MCF 10A (cell line): ENCODE results near the gene KNSTRN. TPM values are rescaled to one million over a fixed set of nuclear protein-coding genes. Genes with fewer than 3 reads are reported as not detected.

ENCODE experiments used
- BruUV-seq: library from RNA; stranded (reverse); fragments of 400-500 nt; replicated peaks from 2 replicates; lab custom pipeline; 2021; lab: Mats Ljungman, UMichigan
- CTCF ChIA-PET: fragments of 300-600 bp; sonication (Branson Sonifier 250); formaldehyde crosslinking; extraction: SDS; loops from one replicate; lab custom pipeline; 2021; ENCODE audit warnings: antibody characterized with exemption, inconsistent platforms; lab: Yijun Ruan, JAX
- POLR2A ChIA-PET: fragments of 300-600, 350-650 bp; sonication (Branson Sonifier 250); formaldehyde crosslinking; extraction: SDS; loops from one replicate; lab custom pipeline; 2020; ENCODE audit warnings: antibody characterized with exemption, inconsistent platforms; lab: Yijun Ruan, JAX
- DNase-seq: peaks from one replicate; pipeline ENCODE4 v3.0.0-alpha.2; 2018; ENCODE audit not compliant: unreplicated experiment
- H3K27ac Mint-ChIP-seq: one replicate; pipeline ENCODE4 v1.8.0; 2022; ENCODE audit warnings: mild to moderate bottlenecking, low read depth, mixed read lengths; ENCODE audit not compliant: unreplicated experiment
- H3K27me3 Mint-ChIP-seq: one replicate; pipeline ENCODE4 v1.8.0; 2022; ENCODE audit warnings: mixed read lengths; ENCODE audit not compliant: insufficient read depth, unreplicated experiment
- H3K36me3 Mint-ChIP-seq: one replicate; pipeline ENCODE4 v1.8.0; 2022; ENCODE audit warnings: mild to moderate bottlenecking, moderate library complexity, mixed read lengths; ENCODE audit not compliant: insufficient read depth, unreplicated experiment
- H3K4me1 Mint-ChIP-seq: one replicate; pipeline ENCODE4 v1.8.0; 2022; ENCODE audit warnings: mixed read lengths; ENCODE audit not compliant: insufficient read depth, unreplicated experiment
- H3K4me3 Mint-ChIP-seq: one replicate; pipeline ENCODE4 v1.8.0; 2022; ENCODE audit warnings: mild to moderate bottlenecking, moderate library complexity, mixed read lengths; ENCODE audit not compliant: unreplicated experiment
- H3K9me3 Mint-ChIP-seq: one replicate; pipeline ENCODE4 v1.8.0; 2022; ENCODE audit warnings: mixed read lengths; ENCODE audit not compliant: unreplicated experiment
- intact Hi-C: fragments of 100-400 bp; cut with micrococcal nuclease; formaldehyde crosslinking; loops from 2 replicates; pipeline ENCODE4 v1.14.1; 2022
- total RNA-seq: library from RNA; stranded (reverse); gene quantifications from 2 replicates; pipeline ENCODE4 v1.2.3, GENCODE V29; 2022
- TF ChIP-seq, protein P1 (sequence below): fragments of 200-600 bp; IDR thresholded peaks from one replicate; pipeline ENCODE4 v1.8.0; 2022; ENCODE audit warnings: antibody characterized with exemption, mild to moderate bottlenecking; ENCODE audit not compliant: unreplicated experiment

Gene KNSTRN
- total RNA-seq, 1 experiment from 2014 or later, result 47.4 TPM

DNA sequence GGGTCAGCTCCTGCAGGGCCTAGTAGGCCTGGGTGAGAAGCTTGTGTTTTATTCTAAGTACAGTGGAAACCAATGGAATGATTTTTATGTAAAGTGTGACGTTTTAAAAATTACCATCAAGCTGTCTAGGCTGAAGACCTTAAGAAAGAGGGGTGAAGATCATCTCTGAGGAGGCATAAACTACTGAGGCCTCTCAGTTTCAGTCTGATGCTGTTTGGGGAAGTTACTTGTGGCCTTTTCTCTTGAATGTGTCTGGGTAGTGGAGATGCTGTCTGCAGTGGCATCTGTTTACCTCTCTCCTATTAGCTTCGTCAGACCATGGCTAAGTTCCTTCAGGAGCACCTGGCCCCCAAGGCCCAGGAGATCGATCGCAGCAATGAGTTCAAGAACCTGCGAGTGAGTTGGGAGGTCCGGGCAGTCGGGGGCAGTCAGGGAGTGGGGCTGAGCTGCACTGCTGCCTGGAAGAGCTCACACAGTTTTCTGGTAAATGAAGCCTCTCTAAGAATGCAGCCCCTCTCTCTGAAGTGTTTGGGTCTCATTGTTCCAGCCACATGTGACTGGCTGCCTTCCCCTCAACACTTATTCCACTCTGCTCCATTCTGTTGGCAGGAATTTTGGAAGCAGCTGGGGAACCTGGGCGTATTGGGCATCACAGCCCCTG, 24.9 kb downstream of the KNSTRN start:
- Mint-ChIP-seq H3K4me3 (no peak overlapping the region), H3K9me3 (no peaks in the 10 kb centered on the region), H3K36me3 (peaks cover 37% of the 10 kb centered on the region), H3K27me3 (no peaks in the 10 kb centered on the region), H3K27ac (no peak overlapping the region), H3K4me1 (peaks cover 14% of the 10 kb centered on the region)
- POLR2A ChIA-PET, result interaction anchor here (0.6 to 3.8 kb wide), 5 partner anchors 10 to 42 kb away, joined by 3 to 31 read pairs (median 4); partner anchors contain the start of gene KNSTRN
- no peak for DNase-seq
- intact Hi-C loops, result no loop called here
- TF ChIP-seq, protein P1, sequence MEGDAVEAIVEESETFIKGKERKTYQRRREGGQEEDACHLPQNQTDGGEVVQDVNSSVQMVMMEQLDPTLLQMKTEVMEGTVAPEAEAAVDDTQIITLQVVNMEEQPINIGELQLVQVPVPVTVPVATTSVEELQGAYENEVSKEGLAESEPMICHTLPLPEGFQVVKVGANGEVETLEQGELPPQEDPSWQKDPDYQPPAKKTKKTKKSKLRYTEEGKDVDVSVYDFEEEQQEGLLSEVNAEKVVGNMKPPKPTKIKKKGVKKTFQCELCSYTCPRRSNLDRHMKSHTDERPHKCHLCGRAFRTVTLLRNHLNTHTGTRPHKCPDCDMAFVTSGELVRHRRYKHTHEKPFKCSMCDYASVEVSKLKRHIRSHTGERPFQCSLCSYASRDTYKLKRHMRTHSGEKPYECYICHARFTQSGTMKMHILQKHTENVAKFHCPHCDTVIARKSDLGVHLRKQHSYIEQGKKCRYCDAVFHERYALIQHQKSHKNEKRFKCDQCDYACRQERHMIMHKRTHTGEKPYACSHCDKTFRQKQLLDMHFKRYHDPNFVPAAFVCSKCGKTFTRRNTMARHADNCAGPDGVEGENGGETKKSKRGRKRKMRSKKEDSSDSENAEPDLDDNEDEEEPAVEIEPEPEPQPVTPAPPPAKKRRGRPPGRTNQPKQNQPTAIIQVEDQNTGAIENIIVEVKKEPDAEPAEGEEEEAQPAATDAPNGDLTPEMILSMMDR, result no peak
- CTCF ChIA-PET, result interaction anchor here (0.5 to 2.6 kb wide), 11 partner anchors 12 to 243 kb away, joined by 3 to 13 read pairs (median 4); no protein-coding TSS in a partner anchor
- BruUV-seq, result no TSS peak

DNA sequence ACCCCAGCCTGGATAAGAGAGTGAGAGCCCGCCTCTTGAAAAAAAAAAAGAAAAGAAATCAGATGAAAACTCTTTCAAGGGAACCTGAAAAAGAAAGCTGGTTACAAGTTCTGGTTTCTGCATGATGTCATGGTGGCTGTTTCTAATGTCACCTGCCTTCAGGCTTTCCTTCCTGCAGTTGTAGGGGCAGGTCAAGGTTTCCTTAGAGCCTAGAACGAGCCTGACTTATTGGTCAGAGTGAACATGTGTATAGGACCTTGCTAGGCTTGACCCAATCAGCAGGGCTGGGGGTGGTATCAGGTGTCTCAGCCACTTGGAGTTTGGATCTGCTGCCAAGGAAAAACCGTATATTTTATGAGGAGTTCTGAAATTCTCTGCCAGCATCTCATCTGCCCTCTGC, 26.8 kb downstream of the KNSTRN start:
- Mint-ChIP-seq H3K9me3 (no peaks in the 10 kb centered on the region), H3K4me3 (no peak overlapping the region), H3K27me3 (no peaks in the 10 kb centered on the region), H3K4me1 (peaks cover 15% of the 10 kb centered on the region), H3K36me3 (peaks cover 49% of the 10 kb centered on the region), H3K27ac (no peak overlapping the region)
- TF ChIP-seq, protein P1, result no peak
- no TSS peak for BruUV-seq
- ChIA-PET POLR2A (no interaction called here), CTCF (no interaction called here)
- intact Hi-C loops, result no loop called here
- no peak for DNase-seq

GRCh38 chr15:40410476-40410875, 28.0 kb downstream of the KNSTRN start:
- DNase-seq, result no peak
- Mint-ChIP-seq H3K36me3 (peaks cover 54% of the 10 kb centered on the region), H3K27ac (no peak overlapping the region), H3K27me3 (no peaks in the 10 kb centered on the region), H3K4me3 (no peak overlapping the region), H3K9me3 (no peaks in the 10 kb centered on the region), H3K4me1 (peaks cover 15% of the 10 kb centered on the region)
- ChIA-PET POLR2A (no interaction called here), CTCF (interaction anchor here (0.6 to 1.3 kb wide), 4 partner anchors 10 to 66 kb away, joined by 3 to 5 read pairs (median 4); partner anchors contain the start of gene BAHD1)
- no TSS peak for BruUV-seq
- intact Hi-C loops, result no loop called here
- TF ChIP-seq, protein P1, result no peak

- no TSS peak for BruUV-seq
- H3K4me1 Mint-ChIP-seq, result peaks cover 10% of the 10 kb centered on the region
- intact Hi-C loops, result no loop called here
- TF ChIP-seq, protein P1, result no peak
- H3K27ac Mint-ChIP-seq, result no peak overlapping the region
- ChIA-PET CTCF (no interaction called here), POLR2A (no interaction called here)
- no peaks in the 10 kb centered on the region for H3K9me3 Mint-ChIP-seq
- peak; percentile 14 for DNase-seq
- H3K4me3 Mint-ChIP-seq, result no peak overlapping the region
- no peaks in the 10 kb centered on the region for H3K27me3 Mint-ChIP-seq
- H3K36me3 Mint-ChIP-seq, result peaks cover 67% of the 10 kb centered on the region
These were observed 29.7 kb downstream of the KNSTRN start for GRCh38 chr15:40412095-40412759.
